Keratinocyte (primary cell): Measurements from ENCODE around the gene RASEF. TPM values are rescaled to one million over a fixed set of nuclear protein-coding genes. Genes with fewer than 3 reads are reported as not detected.

ENCODE experiments used
- DNase-seq: peaks from one replicate; pipeline ENCODE4 v3.0.0-alpha.2; 2011; ENCODE audit warnings: low read depth, missing footprints, low spot score
- FAIRE-seq: peaks from 2 replicates; lab custom pipeline; 2011; peaks lifted over from hg19 to GRCh38; lab: Jason Lieb, UNC
- H2AFZ ChIP-seq: 2 replicates; pipeline ENCODE4 v1.6.0; 2012; ENCODE audit warnings: low read length, control low read depth, inconsistent platforms; ENCODE audit not compliant: control insufficient read depth
- H3K27ac ChIP-seq: 2 replicates; pipeline ENCODE4 v1.5.1; 2011; ENCODE audit warnings: low read length; ENCODE audit not compliant: control insufficient read depth, insufficient read depth
- H3K27me3 ChIP-seq: 3 replicates; pipeline ENCODE4 v1.6.0; 2011; ENCODE audit warnings: low read length; ENCODE audit not compliant: control insufficient read depth, insufficient read depth; ENCODE audit errors: extremely low read depth
- H3K36me3 ChIP-seq, 2 experiments: 2 replicates in 1 of 2; 3 replicates in 1 of 2; pipeline ENCODE4 v1.5.1; 2011; ENCODE audit warnings: low read length in 2 of 2, mild to moderate bottlenecking in 1 of 2; ENCODE audit not compliant: control insufficient read depth in 2 of 2, insufficient read depth in 2 of 2; ENCODE audit errors: extremely low read depth in 1 of 2
- H3K4me1 ChIP-seq: 3 replicates; pipeline ENCODE4 v1.5.1; 2011; ENCODE audit warnings: low read length; ENCODE audit not compliant: control insufficient read depth, insufficient read depth; ENCODE audit errors: extremely low read depth
- H3K4me2 ChIP-seq: 3 replicates; pipeline ENCODE4 v1.6.0; 2011; ENCODE audit warnings: low read depth, low read length; ENCODE audit not compliant: control insufficient read depth, insufficient read depth; ENCODE audit errors: extremely low read depth
- H3K4me3 ChIP-seq, 3 experiments: fragments of 200-600 bp in 1 of 3; sonication (generic) in 1 of 3; 2 replicates in 2 of 3; 3 replicates in 1 of 3; pipeline ENCODE4 v1.5.1; 2011 to 2016; ENCODE audit warnings: low read length in 3 of 3, mild to moderate bottlenecking in 3 of 3, control low read depth in 2 of 3, inconsistent platforms in 1 of 3, low read depth in 1 of 3, mixed read lengths in 1 of 3, mixed run types in 1 of 3, moderate library complexity in 1 of 3; ENCODE audit not compliant: control insufficient read depth in 2 of 3, insufficient read depth in 2 of 3; ENCODE audit errors: extremely low read depth in 1 of 3
- H3K79me2 ChIP-seq: 2 replicates; pipeline ENCODE4 v1.6.0; 2012; ENCODE audit warnings: low read length; ENCODE audit not compliant: control insufficient read depth, insufficient read depth
- H3K9ac ChIP-seq: 3 replicates; pipeline ENCODE4 v1.6.0; 2011; ENCODE audit warnings: low read length; ENCODE audit not compliant: control insufficient read depth, insufficient read depth; ENCODE audit errors: extremely low read depth
- H3K9me1 ChIP-seq: 3 replicates; pipeline ENCODE4 v1.6.0; 2011; ENCODE audit warnings: low read length; ENCODE audit not compliant: control insufficient read depth, insufficient read depth; ENCODE audit errors: extremely low read depth
- H3K9me3 ChIP-seq: 2 replicates; pipeline ENCODE4 v1.5.1; 2012; ENCODE audit warnings: low read depth, low read length; ENCODE audit not compliant: control insufficient read depth
- H4K20me1 ChIP-seq: 3 replicates; pipeline ENCODE4 v1.6.0; 2011; ENCODE audit warnings: low read length; ENCODE audit not compliant: control insufficient read depth, insufficient read depth; ENCODE audit errors: extremely low read depth
- EZH2 ChIP-seq: IDR thresholded peaks from one replicate; pipeline ENCODE4 v1.6.1; 2012; ENCODE audit warnings: inconsistent platforms, mild to moderate bottlenecking, low read length, moderate library complexity
- dilution Hi-C: fragments of 300-500 bp; cut with MboI; formaldehyde crosslinking; loops from one replicate; pipeline ENCODE4 v1.7.0; 2020; ENCODE audit warnings: low sequenced_read_pairs; ENCODE audit not compliant: extremely low pct_ligation_motif_present
- polyA plus RNA-seq, 5 experiments: library from polyadenylated mRNA; depleted of rRNA in 3 of 5; stranded (reverse) in 3 of 5; stranded (forward) in 1 of 5; unstranded in 1 of 5; fragments of >200 nt; gene quantifications; 1 replicate in 1 of 5; 2 replicates in 3 of 5; 3 replicates in 1 of 5; pipeline versions ENCODE4 v1.2.1 to v1.2.3, GENCODE V29; 2011 to 2012; ENCODE audit warnings: missing spikeins in 2 of 5, low read depth in 1 of 5, low replicate concordance in 1 of 5
- TF ChIP-seq, protein P1 (sequence below), 3 experiments: IDR thresholded peaks in 1 of 3; conservative IDR thresholded peaks in 1 of 3; optimal IDR thresholded peaks in 1 of 3; 2 replicates in 2 of 3; 3 replicates in 1 of 3; pipeline versions ENCODE3 to v1.5.1; 2011; ENCODE audit warnings: low read length in 3 of 3, mild to moderate bottlenecking in 3 of 3, moderate library complexity in 2 of 3, control low read depth in 1 of 3, inconsistent platforms in 1 of 3; ENCODE audit not compliant: insufficient read depth in 2 of 3; ENCODE audit errors: extremely low read depth in 1 of 3

RASEF gene
- polyA plus RNA-seq, 1 donor (not counting 4 experiments of a cell fraction or from before 2014, with no cell fraction given), result 0.28 TPM

DNA sequence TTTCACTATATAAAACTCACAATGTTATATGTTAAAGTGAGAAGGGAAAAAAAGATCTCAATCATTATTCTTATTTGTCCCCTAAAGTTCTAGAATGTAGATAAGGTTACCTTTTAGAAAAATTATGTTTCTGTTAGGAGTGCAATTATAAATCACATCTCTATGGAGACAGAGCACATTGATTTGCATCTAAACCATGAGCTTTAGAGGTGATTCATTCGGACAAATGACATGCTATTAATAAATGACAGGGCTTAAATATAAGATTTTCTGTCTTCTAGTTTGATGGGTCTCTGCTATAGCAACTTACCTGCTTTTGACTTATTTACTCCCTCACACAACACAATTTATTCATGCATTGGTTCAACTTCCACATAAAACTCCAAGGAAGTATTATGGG, 39.8 kb downstream of the RASEF start:
- dilution Hi-C loops, result no loop called here
- Histone ChIP-seq H3K27ac (no peak overlapping the region), H3K36me3 (no peaks in the 10 kb centered on the region), H3K9ac (no peak overlapping the region), H3K9me3 (no peaks in the 10 kb centered on the region), H3K79me2 (no peaks in the 10 kb centered on the region), H3K9me1 (no peaks in the 10 kb centered on the region), H3K4me1 (peaks cover 15% of the 10 kb centered on the region), H2AFZ (no peak overlapping the region), H3K4me2 (no peak overlapping the region), H4K20me1 (no peaks in the 10 kb centered on the region), H3K27me3 (no peaks in the 10 kb centered on the region), H3K4me3 (no peak overlapping the region)
- DNase-seq (no peak), FAIRE-seq (no peak)
- TF ChIP-seq, protein P1, sequence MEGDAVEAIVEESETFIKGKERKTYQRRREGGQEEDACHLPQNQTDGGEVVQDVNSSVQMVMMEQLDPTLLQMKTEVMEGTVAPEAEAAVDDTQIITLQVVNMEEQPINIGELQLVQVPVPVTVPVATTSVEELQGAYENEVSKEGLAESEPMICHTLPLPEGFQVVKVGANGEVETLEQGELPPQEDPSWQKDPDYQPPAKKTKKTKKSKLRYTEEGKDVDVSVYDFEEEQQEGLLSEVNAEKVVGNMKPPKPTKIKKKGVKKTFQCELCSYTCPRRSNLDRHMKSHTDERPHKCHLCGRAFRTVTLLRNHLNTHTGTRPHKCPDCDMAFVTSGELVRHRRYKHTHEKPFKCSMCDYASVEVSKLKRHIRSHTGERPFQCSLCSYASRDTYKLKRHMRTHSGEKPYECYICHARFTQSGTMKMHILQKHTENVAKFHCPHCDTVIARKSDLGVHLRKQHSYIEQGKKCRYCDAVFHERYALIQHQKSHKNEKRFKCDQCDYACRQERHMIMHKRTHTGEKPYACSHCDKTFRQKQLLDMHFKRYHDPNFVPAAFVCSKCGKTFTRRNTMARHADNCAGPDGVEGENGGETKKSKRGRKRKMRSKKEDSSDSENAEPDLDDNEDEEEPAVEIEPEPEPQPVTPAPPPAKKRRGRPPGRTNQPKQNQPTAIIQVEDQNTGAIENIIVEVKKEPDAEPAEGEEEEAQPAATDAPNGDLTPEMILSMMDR (optimal IDR thresholded peaks at IDR 0.05 in 1 of 3, IDR thresholded peaks at IDR 0.05 in 1 of 3, conservative IDR thresholded peaks at IDR 0.05 in 1 of 3; ENCODE audit: extremely low read depth in 1 of 3, insufficient read depth in 2 of 3, low read length in 3 of 3), result no peak
- no peak for TF ChIP-seq EZH2

DNA sequence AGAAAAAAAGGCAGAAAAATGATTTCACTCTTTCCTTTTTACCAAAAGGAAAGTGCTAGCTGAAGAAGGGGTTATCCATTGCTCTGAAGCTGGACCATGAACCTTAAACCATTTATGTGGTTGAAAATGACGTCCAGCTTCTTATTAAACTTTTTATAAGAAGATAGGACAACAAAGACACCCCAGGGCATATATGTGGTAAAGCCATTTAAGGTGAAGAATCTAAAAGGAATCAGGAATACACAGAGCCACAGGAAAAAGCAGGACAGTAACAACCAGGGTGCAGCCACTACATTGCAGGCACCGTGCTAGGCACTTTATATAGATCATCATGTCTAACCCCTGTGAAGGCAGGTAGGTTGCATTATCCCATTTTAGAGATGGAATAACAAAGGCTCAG, 42.1 kb downstream of the RASEF start:
- no peaks in the 10 kb centered on the region for H3K79me2 ChIP-seq
- no peak overlapping the region for H3K27ac ChIP-seq
- no peaks in the 10 kb centered on the region for H3K9me1 ChIP-seq
- no peaks in the 10 kb centered on the region for H4K20me1 ChIP-seq
- no peaks in the 10 kb centered on the region for H3K36me3 ChIP-seq
- dilution Hi-C loops, result no loop called here
- no peak for TF ChIP-seq EZH2
- TF ChIP-seq, protein P1 (optimal IDR thresholded peaks at IDR 0.05 in 1 of 3, IDR thresholded peaks at IDR 0.05 in 1 of 3, conservative IDR thresholded peaks at IDR 0.05 in 1 of 3; ENCODE audit: extremely low read depth in 1 of 3, insufficient read depth in 2 of 3, low read length in 3 of 3), result no peak
- no peak overlapping the region for H3K4me2 ChIP-seq
- DNase-seq (no peak), FAIRE-seq (no peak)
- no peak overlapping the region for H3K9ac ChIP-seq
- H3K9me3 ChIP-seq, result no peaks in the 10 kb centered on the region
- no peak overlapping the region for H3K4me3 ChIP-seq
- H2AFZ ChIP-seq, result no peak overlapping the region
- no peaks in the 10 kb centered on the region for H3K27me3 ChIP-seq
- H3K4me1 ChIP-seq, result no peaks in the 10 kb centered on the region
